HG02981 (cell line): ENCODE results near the gene ADAMTS3.
"Not testable (repeated sequence)": the region's sequence is repeated elsewhere in the genome, so short reads cannot be mapped to it uniquely, and the experiment has no call there.

Source experiments
- ATAC-seq: cut with Tn5 transposase; IDR thresholded peaks from one replicate; pipeline ENCODE4 v1.9.1; 2021; ENCODE audit warnings: mild to moderate bottlenecking, moderate library complexity; ENCODE audit not compliant: unreplicated experiment

The ADAMTS3 gene

GRCh38 chr4:72484981-72485380 lies 84.0 kb downstream of the ADAMTS3 start:
- no peak for ATAC-seq

- ATAC-seq, result no peak
Observed at GRCh38 chr4:72473434-72473900, 95.6 kb downstream of the ADAMTS3 start.

- ATAC-seq, result no peak
Observed at GRCh38 chr4:72471816-72472215, 97.2 kb downstream of the ADAMTS3 start.

GRCh38 chr4:72468904-72469502 lies 100.0 kb downstream of the ADAMTS3 start:
- no peak for ATAC-seq

- no peak for ATAC-seq
Observed at GRCh38 chr4:72467633-72468032, 101.4 kb downstream of the ADAMTS3 start.

- ATAC-seq, result no peak
Observed at GRCh38 chr4:72463724-72464123, 105.3 kb downstream of the ADAMTS3 start.

- no peak for ATAC-seq
Observed at GRCh38 chr4:72457158-72457557, 111.9 kb downstream of the ADAMTS3 start.

GRCh38 chr4:72451349-72451748 lies 117.7 kb downstream of the ADAMTS3 start:
- no peak for ATAC-seq

GRCh38 chr4:72449705-72450104 lies 119.3 kb downstream of the ADAMTS3 start:
- no peak for ATAC-seq

- ATAC-seq, result no peak
Observed at GRCh38 chr4:72448231-72448630, 120.8 kb downstream of the ADAMTS3 start.

GRCh38 chr4:72446353-72447055 lies 122.5 kb downstream of the ADAMTS3 start:
- ATAC-seq, result no peak

- no peak for ATAC-seq
Observed at GRCh38 chr4:72444092-72444491, 124.9 kb downstream of the ADAMTS3 start.

- ATAC-seq, result no peak
Observed at GRCh38 chr4:72442715-72443114, 126.3 kb downstream of the ADAMTS3 start.

GRCh38 chr4:72442147-72442546 lies 126.9 kb downstream of the ADAMTS3 start:
- ATAC-seq, result no peak

- ATAC-seq, result no peak
Observed at GRCh38 chr4:72440386-72440785, 128.6 kb downstream of the ADAMTS3 start.

GRCh38 chr4:72432975-72433374 lies 136.0 kb downstream of the ADAMTS3 start:
- no peak for ATAC-seq

GRCh38 chr4:72432282-72432681 lies 136.7 kb downstream of the ADAMTS3 start:
- ATAC-seq, result no peak

- ATAC-seq, result no peak
Observed at GRCh38 chr4:72430988-72431387, 138.0 kb downstream of the ADAMTS3 start.

- no peak for ATAC-seq
Observed at GRCh38 chr4:72430050-72430449, 139.0 kb downstream of the ADAMTS3 start.

- ATAC-seq, result no peak
Observed at GRCh38 chr4:72429397-72429889, 139.6 kb downstream of the ADAMTS3 start.

GRCh38 chr4:72427057-72427456 lies 142.0 kb downstream of the ADAMTS3 start:
- ATAC-seq, result no peak

GRCh38 chr4:72425908-72426307 lies 143.1 kb downstream of the ADAMTS3 start:
- not testable (repeated sequence) for ATAC-seq
